Upper lobe of right lung (tissue), 1 donor: ENCODE data around the gene RFC5. TPM values are rescaled to one million over a fixed set of nuclear protein-coding genes. Genes with fewer than 3 reads are reported as not detected.

Source experiments
- ATAC-seq: fragments of 200-7000 bp; cut with Tn5 transposase; one replicate; pipeline ENCODE4 v1.9.1; 2020; ENCODE audit warnings: mild to moderate bottlenecking, moderate library complexity
- DNase-seq: peaks from one replicate; pipeline ENCODE4 v3.0.0-alpha.2; 2020
- H3K27ac ChIP-seq: fragments of 200-600 bp; one replicate; pipeline ENCODE4 v1.8.0; 2022
- H3K27me3 ChIP-seq: fragments of 200-600 bp; one replicate; pipeline ENCODE4 v1.8.0; 2022; ENCODE audit warnings: mild to moderate bottlenecking
- H3K36me3 ChIP-seq: fragments of 200-600 bp; one replicate; pipeline ENCODE4 v1.8.0; 2022
- H3K4me1 ChIP-seq: fragments of 200-600 bp; one replicate; pipeline ENCODE4 v1.8.0; 2022
- H3K4me3 ChIP-seq: fragments of 200-600 bp; one replicate; pipeline ENCODE4 v1.8.0; 2022; ENCODE audit warnings: mild to moderate bottlenecking
- H3K9me3 ChIP-seq: fragments of 200-600 bp; one replicate; pipeline ENCODE4 v1.8.0; 2022
- CTCF ChIP-seq: fragments of 200-600 bp; IDR thresholded peaks from one replicate; pipeline ENCODE4 v1.8.0; 2022; ENCODE audit warnings: antibody characterized with exemption
- intact Hi-C: fragments of 100-400 bp; cut with DNase I; formaldehyde crosslinking; loops from one replicate; pipeline ENCODE4 v1.11.0; 2022
- total RNA-seq: library from RNA; stranded (reverse); fragmentation: NEBNext Ultra II Directional; extraction: Animal tissue kit (Norgen Biotek cat#: 25700); gene quantifications from one replicate; pipeline ENCODE4 v1.2.1, GENCODE V29; 2021
- donor health status: DM: no; HTN: yes; CAD: no; lungs with severe emphysema.

Gene RFC5
- total RNA-seq, 1 donor from 2014 or later: 8.0 TPM

GRCh38 chr12:118023301-118023860 lies 6.9 kb downstream of the RFC5 start:
- TF ChIP-seq CTCF: no peak
- Histone ChIP-seq H3K36me3 (peaks cover 63% of the 10 kb centered on the region), H3K9me3 (no peaks in the 10 kb centered on the region), H3K4me3 (no peak overlapping the region), H3K27me3 (no peaks in the 10 kb centered on the region), H3K27ac (no peak overlapping the region), H3K4me1 (no peaks in the 10 kb centered on the region)
- DNase-seq: no peak
- intact Hi-C loops: no loop called here
- no peak for ATAC-seq

- Histone ChIP-seq H3K27me3 (no peaks in the 10 kb centered on the region), H3K27ac (no peak overlapping the region), H3K9me3 (no peaks in the 10 kb centered on the region), H3K36me3 (peaks cover 67% of the 10 kb centered on the region), H3K4me1 (no peaks in the 10 kb centered on the region), H3K4me3 (no peak overlapping the region)
- no peak for DNase-seq
- no peak for TF ChIP-seq CTCF
- intact Hi-C loops: no loop called here
- ATAC-seq: no peak
Observed at GRCh38 chr12:118025168-118025567, 8.7 kb downstream of the RFC5 start.

- Histone ChIP-seq H3K4me3 (no peak overlapping the region), H3K27me3 (no peaks in the 10 kb centered on the region), H3K9me3 (no peaks in the 10 kb centered on the region), H3K4me1 (no peaks in the 10 kb centered on the region), H3K27ac (no peak overlapping the region), H3K36me3 (peaks cover 92% of the 10 kb centered on the region)
- no peak for TF ChIP-seq CTCF
- DNase-seq (no peak), ATAC-seq (no peak)
- intact Hi-C loops: no loop called here
Observed at GRCh38 chr12:118029166-118029565, 12.7 kb downstream of the RFC5 start.

- no peaks in the 10 kb centered on the region for H3K9me3 ChIP-seq
- peaks cover 96% of the 10 kb centered on the region for H3K36me3 ChIP-seq
- intact Hi-C loops: no loop called here
- H3K27me3 ChIP-seq: no peaks in the 10 kb centered on the region
- H3K4me1 ChIP-seq: peaks cover 8% of the 10 kb centered on the region
- H3K27ac ChIP-seq: no peak overlapping the region
- no peak for DNase-seq
- ATAC-seq: no peak
- H3K4me3 ChIP-seq: no peak overlapping the region
- no peak for TF ChIP-seq CTCF
Observed at GRCh38 chr12:118032188-118032587, 15.7 kb downstream of the RFC5 start.

GRCh38 chr12:118033323-118033722 lies 16.8 kb downstream of the RFC5 start:
- ATAC-seq (no peak), DNase-seq (no peak)
- no peak for TF ChIP-seq CTCF
- Histone ChIP-seq H3K27ac (no peak overlapping the region), H3K9me3 (no peaks in the 10 kb centered on the region), H3K27me3 (no peaks in the 10 kb centered on the region), H3K36me3 (peaks cover 97% of the 10 kb centered on the region), H3K4me3 (no peak overlapping the region), H3K4me1 (peaks cover 8% of the 10 kb centered on the region)
- intact Hi-C loops: no loop called here

GRCh38 chr12:118033902-118034301 lies 17.4 kb downstream of the RFC5 start:
- ATAC-seq (no peak), DNase-seq (no peak)
- no peak for TF ChIP-seq CTCF
- Histone ChIP-seq H3K4me3 (no peak overlapping the region), H3K27ac (no peak overlapping the region), H3K4me1 (peaks cover 8% of the 10 kb centered on the region), H3K9me3 (no peaks in the 10 kb centered on the region), H3K36me3 (peaks cover 98% of the 10 kb centered on the region), H3K27me3 (no peaks in the 10 kb centered on the region)
- intact Hi-C loops: no loop called here
